ENCODE measurements around the gene AIF1L.

DNA sequence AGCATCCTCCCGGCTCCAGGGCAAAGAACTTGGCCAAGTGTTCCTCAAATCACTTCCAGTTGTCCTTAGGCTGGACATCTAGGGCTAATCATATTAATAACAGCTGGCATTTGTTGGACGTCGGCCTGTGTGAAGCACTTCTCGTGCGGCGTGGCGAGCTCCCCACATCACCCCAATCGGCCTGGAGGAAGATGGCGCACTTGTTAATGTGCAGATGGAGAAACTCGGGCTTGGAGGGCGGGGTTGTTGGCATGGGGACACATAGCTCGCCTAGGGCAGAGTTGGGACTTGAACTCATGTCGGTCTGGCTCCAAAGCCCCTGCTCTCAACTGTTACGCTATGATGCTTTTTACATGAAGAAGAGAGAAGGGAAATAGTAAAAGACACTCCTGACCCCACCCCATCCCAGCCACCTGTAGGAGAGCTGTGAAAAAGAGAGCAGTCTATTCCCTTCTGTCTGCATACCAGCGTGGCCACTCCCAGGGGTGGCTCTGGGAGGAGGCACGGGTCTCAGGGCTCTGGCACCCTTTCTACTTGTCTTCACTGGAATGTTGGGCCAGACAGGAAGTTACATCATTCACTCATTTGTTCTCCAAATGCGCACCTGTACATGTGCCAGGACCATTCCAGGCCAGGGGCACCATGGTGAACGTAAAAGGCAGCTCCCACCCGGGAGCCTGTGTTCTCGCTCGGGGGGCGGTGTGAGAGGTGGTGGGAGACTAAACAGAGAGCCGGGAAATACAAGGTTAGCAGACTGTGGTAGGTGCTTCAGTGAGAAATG, 16.2 kb downstream of the AIF1L start:
- TF ChIP-seq EZH2phosphoT487 (IDR thresholded peaks at IDR 0.05; ENCODE audit: borderline replicate concordance, low read length): no peak
- TF ChIP-seq, protein P1, sequence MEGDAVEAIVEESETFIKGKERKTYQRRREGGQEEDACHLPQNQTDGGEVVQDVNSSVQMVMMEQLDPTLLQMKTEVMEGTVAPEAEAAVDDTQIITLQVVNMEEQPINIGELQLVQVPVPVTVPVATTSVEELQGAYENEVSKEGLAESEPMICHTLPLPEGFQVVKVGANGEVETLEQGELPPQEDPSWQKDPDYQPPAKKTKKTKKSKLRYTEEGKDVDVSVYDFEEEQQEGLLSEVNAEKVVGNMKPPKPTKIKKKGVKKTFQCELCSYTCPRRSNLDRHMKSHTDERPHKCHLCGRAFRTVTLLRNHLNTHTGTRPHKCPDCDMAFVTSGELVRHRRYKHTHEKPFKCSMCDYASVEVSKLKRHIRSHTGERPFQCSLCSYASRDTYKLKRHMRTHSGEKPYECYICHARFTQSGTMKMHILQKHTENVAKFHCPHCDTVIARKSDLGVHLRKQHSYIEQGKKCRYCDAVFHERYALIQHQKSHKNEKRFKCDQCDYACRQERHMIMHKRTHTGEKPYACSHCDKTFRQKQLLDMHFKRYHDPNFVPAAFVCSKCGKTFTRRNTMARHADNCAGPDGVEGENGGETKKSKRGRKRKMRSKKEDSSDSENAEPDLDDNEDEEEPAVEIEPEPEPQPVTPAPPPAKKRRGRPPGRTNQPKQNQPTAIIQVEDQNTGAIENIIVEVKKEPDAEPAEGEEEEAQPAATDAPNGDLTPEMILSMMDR (conservative IDR thresholded peaks at IDR 0.05; ENCODE audit: low read depth, low read length): no peak

All from PC-3 (cell line).